Suprapubic skin (tissue), 3 donors: ENCODE data around the gene TMSB15A.

ENCODE experiments used
- CTCF ChIP-seq, 2 donors: fragments of 200-600 bp in 1 of 2; fragments of 450-650 bp in 1 of 2; sonication (generic) in 1 of 2; IDR thresholded peaks; one replicate each; pipeline ENCODE4 v1.5.1; 2016 to 2019; ENCODE audit warnings: antibody characterized with exemption in 2 of 2, mild to moderate bottlenecking in 1 of 2, moderate library complexity in 1 of 2
- POLR2A ChIP-seq, 2 donors: fragments of 450-650 bp; IDR thresholded peaks; one replicate each; pipeline ENCODE4 v1.6.1; 2017; ENCODE audit warnings: antibody characterized with exemption in 2 of 2, mild to moderate bottlenecking in 2 of 2, moderate library complexity in 2 of 2

- TF ChIP-seq POLR2A (IDR thresholded peaks at IDR 0.05) (no peak), CTCF (IDR thresholded peaks at IDR 0.05) (no peak)
Measured at GRCh38 chrX:102558607-102559006, 42.1 kb upstream of the TMSB15A start.
